HG03045 (cell line): ENCODE data around the gene ATG12.
"Not testable (repeated sequence)": the region's sequence is repeated elsewhere in the genome, so short reads cannot be mapped to it uniquely, and the experiment has no call there.

Experiments used
- ATAC-seq: cut with Tn5 transposase; IDR thresholded peaks from one replicate; pipeline ENCODE4 v1.9.1; 2021; ENCODE audit warnings: mild to moderate bottlenecking, moderate library complexity; ENCODE audit not compliant: unreplicated experiment

Gene ATG12

DNA sequence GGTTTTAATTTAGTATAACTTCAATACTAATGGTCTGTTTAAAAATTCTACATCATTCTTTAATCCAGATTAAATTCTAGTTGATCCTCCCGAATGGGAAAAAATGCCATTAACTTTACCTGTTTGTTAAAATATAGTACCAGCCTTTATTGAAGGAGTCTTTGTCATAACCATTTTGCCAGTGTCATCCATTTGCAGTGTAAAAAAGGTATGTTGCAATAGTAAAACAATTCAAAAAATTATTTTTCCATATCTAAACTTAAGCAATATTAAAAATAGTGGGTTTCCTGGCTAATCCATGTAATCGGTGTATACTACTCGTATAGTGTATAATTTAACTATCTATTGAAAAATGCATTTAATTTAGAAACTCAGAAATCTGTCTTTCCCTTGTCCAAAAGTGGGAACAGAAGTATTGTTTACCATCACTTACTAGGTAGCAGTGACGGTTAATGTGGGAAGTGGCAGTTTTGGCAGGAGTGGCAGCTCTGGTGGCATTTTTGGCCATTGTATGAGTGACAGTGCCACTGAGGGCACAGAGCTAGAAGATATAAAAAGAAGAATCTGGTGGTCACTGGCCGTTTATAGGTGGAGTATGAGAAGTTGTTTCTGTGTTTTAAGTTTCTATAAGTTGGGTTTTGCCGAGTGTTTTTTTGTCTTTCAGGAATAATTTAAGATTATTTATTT, 2.2 kb upstream of the ATG12 start:
- ATAC-seq, result no peak

DNA sequence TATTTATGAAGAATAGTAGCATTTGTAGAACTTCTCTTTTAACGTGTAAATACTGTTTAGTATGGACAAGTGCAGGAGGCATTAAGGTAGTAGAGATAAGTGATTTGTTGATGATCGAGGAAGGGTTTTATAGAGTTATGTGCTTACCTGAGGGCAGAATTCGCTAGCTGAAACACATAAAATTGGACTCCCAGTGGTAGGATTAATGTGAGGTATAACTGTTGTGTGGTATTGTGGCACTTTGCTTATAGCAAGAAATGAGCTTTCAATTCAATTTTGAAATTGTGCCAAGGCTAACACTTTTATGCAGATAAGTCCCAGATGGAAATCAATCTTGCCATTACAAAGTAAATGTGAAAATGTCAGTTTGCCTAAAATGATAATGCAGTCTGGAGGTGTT, 1.6 kb upstream of the ATG12 start:
- no peak for ATAC-seq

DNA sequence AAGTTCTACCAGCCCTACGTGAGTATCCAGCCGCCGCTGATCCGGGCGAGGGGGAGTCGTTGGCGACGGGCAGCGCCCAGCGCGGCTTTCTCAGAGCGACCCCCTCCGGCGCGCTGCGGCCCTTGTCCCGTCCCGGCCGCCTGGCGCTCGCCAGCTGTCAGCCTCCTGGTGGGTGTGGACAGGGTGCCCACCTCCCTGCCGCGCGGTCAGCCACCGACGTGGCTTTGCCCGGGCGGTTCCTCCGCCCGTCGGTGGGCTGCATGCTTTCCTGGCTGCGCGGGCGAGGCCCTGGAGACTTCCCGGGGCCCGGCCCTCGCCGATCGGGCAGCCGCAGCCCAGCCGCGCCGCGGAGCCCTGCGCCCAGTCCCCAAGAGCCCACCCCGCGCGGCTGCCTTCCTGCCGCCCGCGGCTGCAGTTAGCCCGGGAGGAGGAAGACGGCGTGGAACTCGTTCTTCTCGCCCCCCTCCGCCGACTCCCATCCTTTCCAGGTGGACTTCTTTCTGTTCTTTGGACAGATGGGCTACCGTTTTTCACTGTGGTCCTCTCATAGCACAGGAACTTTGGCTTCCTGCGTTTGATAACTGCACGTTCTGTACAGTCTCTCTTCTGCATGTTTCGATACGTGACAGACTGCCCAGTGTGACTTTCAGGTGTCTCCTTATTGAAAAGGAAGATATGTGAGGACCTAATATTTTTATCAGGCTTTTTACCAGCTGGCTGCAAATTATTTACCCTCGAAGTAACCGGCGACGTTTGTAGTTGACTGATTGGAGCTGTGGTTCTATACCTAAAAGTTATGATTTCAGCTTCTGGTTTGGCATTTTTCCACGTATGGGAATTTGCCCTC, 947 bp upstream of the ATG12 start:
- ATAC-seq, result peak; percentile 40

DNA sequence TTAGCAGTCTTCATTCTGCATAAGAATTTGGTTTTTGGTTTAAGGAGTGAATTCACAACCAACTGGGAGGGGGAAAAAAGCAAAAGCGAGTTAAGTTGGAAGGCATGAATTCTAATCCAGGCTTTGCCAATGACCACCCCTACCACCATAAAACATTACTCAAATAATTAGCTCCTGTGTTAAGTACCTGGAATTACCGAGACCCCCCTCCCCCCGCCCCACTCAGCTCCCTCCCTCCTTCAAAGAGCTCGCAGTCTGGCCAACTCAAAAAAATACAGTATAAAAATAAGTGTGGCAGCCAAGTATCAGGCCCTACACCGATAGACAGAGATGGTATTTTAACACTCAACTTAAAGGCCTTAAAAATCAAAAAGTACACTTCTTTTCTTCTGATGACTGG, 492 bp downstream of the ATG12 start:
- no peak for ATAC-seq

DNA sequence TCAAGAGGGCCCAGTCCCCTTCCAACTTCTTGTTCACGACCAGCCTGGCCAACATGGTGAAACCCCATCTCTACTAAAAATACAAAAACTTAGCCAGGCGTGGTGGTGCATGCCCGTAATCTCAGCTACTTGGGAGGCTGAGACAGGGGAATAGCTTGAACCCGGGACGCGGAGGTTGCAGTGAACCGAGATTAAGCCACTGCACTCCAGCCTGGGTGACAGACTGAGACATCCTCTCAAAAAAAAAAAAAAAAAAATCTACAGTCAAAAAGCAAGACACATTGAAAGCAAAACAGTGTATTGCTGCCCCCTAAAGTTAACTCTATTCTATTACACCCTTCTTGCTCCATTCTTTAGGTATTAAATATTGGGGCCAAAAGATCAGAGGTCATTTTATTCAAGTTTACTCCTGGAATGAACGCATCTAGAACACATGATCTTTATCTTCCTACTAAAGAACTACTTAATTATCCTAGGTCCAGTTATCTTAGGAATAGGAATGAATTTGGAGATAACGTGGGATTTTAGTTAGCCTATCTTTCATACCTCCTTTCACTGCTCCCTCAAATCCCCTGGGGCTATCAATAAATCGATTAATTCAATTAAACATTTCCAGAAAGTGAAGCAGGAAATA, 2.4 kb downstream of the ATG12 start:
- no peak for ATAC-seq

DNA sequence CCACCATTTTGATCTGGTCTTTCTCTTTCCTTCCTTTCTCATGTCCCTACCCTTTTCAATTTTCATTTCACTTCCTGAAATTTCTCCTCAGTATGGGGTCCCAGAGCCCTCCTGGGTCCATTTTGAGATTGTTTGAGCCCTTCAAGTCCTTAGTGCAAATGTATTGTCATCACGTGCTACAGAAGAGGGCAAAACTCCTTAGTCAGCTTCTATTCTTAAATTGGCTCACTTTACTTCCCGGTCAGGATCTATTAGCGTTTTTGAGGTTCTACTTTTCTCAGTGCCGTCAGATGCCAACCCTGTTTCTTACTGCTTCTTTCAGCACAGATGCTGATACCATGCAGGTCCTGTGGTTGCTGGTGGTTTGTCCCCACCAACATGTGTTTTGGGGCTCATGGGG, 5.9 kb downstream of the ATG12 start:
- no peak for ATAC-seq

DNA sequence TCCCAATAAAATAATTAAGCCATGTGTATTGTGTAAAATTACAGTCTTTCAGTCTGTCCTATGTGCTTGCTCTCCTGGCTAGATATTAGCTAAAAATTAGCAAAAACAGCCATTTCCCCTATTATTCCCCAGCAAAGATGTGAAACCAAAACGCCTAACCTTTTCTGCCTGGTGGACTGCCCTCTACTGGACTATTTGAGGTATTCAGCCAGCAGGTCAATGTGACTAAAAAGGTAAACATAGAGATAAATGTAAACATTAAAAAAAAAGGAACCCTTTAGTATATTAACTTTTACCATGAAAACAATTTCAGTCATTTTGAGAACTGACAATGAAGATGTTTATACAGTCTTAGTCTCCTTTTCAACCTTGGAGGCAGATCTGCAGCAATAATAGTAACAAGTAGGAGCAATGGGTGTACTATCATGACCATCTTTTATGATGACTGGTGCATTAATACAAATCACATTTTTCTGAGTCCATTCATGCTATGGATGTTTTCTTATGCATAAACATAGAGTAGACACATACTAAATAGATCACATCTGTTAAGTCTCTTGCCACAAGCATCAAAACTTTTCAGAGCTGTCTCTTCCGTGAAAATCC, 10.1 kb downstream of the ATG12 start:
- ATAC-seq, result no peak

DNA sequence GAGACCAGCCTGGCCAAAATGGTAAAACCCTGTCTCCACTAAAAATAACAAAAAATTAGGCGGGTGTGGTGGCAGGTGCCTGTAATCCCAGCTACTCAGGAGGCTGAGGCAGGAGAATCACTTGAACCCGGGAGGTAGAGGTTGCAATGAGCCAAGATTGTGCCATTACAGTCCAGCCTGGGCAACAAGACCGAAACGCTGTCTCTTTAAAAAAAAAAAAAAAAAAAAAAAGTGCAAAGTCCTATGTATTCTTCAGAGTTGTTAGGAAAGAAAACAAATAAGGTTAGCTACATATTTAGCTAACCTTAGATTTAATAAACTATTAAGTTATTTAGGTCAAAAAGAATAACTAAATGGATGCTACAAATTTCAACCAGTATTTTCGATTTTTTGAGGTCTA, 11.5 kb downstream of the ATG12 start:
- no peak for ATAC-seq

DNA sequence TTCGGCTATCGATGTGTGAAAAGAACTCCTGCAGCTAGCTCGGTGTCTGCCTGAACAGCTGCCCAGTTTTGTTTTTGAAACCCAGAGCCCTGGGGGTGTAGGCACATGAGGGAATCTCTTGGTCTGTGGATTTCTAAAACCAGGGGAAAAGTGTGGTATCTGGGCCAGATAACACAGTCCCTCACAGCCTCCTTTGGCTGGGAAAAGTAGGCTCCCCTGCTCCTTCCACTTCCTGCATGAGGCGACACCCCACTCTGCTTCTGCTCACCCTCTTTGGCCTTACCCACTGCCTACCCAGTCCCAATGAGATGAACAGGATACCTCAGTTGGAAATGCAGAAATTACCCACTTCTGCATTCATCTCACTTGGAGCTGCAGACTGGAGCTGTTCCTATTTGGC, 15.4 kb downstream of the ATG12 start:
- no peak for ATAC-seq

DNA sequence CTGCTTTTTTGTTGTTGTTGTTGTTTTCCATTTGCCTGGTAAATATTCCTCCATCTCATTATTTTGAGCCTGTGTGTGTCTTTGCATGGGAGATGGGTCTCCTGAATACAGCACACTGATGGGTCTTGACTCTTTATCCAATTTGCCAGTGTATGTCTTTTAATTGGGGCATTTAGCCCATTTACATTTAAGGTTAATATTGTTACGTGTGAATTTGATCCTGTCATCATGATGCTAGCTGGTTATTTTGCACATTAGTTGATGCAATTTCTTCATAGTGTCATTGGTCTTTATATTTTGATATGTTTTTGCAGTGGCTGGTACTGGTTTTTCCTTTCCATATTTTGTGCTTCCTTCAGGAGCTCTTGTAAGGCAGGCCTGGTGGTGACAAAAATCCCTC, 16.4 kb downstream of the ATG12 start:
- not testable (repeated sequence) for ATAC-seq

DNA sequence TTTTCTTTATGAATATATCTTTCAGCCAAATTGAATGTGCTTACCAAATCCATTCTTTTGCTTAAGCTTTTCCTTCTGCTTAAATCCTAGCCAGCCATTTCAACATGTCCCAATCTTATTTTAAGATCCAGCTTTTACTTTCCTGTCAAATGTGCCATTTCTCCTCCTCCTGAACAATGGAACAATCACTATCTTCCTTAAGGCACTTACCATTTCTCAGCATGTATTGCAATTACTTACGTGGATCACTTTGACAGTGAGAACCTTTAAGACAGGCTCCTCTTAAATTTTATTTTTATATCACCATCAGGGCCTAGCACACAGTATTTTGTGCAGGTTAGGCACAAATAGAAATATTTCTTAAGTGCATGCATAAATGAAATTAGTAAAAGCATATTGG, 20.5 kb downstream of the ATG12 start:
- ATAC-seq, result no peak

DNA sequence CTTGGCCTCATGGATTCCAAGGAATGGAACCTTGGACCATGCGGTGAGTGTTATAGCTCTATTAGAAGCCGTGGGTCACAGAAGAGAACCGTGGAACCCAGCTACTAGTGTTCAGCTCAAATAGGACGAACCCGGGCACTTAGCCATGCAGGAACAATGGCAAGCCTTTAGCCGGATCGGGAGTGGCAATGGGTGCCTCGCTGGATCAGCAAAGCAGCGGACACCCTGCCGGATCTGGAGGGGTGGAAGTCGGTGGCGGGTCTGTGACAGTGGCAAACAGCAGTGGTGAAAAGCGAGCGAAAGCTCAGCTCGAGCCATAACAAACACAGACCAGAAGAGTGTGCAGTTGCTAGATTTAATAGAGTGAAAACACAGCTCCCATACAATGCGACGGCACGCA, 22.5 kb downstream of the ATG12 start:
- ATAC-seq, result no peak

DNA sequence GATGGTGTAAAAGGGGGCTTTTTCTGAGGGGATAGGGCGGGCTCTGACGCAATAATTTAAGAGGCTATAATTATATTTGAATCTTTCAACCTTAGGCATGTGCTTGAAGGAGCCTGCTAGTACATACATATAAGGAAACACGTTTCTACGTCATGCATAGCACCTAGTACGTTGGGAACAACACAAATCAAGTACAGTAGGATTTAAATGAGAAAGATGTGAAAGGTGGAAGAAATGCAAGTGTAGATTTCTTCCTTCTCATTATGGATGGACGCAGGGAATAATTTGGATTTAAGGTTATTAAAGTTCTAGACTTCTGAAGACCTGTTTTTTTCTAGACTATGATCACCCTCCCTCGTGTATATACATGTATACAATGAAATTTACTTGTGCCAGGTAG, 24.0 kb downstream of the ATG12 start:
- ATAC-seq, result no peak

DNA sequence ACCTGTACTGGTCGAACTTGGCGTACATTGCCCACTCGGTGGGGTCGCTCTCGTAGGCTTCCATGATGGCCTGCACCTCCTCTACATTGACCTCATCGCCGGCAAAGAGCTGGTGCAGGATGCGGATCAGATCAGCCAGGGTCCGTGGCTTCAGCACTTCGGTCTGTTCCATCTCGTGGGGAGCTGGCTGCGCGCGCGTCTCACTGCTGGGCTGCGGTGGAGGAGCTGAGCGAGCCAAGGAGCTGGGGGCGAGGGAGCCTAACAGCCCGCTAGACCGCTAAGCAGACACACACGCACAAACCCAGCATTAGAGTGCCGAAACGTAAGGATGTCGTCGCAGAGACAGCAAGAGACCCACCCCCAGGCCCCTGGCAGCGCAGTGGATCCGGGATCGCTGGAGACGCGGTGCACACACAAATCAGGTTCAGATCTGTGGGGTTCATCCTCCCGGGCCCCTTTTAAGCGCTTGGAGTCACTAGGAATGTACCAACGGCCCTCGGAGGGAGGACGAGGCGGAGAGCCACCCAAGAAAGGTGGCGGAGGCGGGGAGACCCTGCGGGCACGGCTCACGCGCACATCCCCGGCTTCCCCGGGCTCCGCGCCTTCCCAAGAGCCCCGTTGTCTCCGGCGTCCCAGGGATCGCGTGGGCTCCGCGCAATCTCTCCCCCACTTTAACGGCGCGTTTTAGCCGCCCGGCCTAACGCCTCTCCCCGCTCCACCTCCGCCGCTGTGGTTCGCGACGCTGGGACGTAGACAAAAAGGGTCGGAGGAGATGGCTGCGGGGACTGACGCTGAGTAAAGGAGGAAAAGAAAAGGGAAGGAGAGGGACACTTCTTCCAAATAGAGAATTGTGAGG, 24.9 kb downstream of the ATG12 start, which contains the start of gene CDO1:
Gene CDO1 (minus strand): TSS at position 434 of the 856 bp plus-strand sequence. CDS start 262 bp downstream, at position 172.
- ATAC-seq, result no peak

DNA sequence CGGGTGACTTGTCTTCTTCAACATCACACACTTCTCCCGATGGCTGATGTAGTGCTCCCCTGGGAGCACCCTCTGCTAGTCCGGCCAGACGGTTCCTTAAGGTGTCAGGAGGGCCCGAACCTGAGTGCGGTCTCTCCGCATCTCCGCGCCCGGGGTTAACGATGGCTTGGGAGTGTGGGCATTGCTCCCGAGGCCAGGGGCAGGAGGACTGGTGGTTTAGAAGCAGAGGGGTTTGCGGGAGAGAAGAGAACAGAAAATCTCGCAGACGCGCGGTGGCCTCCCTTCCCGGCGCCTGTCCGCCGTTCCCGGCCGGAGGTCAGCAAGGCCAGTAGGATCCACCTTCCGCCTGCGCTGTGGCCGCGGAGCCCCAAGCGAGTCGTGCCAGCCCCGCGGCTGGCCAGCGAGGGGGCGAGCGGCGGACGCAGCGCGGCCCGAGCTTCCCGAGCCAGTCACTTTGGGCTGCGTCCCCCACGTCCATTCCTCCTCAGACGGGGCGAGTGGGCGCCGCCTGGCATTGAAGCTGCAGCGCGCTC, 25.6 kb downstream of the ATG12 start:
- no peak for ATAC-seq

DNA sequence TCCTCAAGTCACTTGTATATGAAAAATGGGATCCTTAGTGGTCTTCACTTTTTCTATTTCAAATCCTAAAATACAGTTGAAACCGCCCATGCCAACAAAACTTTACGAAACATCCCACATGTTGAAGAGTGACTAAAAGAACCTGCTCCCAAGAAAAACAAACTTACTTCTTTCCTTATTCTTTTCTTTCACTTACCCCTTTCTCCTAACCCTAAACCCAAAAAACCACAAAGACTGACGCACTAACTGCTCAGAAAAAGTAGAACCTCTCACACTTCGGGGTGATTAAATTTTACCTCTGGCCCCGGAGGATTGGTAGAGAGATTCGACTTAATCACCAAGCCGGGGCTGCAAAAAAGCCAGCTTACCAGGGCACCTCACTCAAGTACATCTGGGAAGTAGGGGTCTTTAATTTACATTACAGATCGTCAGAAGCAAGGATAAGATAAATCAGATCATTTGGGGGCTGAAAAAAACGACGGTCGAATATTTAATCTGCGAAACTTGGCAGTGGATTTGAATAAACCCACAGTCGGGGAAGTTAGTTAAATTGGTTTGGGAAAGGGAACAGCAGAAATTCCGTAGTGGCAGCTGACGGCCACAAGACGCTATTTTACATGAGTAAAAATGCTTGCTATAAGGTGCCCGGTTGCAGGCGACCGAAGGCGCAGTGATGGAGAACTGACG, 26.2 kb downstream of the ATG12 start:
- ATAC-seq, result no peak

DNA sequence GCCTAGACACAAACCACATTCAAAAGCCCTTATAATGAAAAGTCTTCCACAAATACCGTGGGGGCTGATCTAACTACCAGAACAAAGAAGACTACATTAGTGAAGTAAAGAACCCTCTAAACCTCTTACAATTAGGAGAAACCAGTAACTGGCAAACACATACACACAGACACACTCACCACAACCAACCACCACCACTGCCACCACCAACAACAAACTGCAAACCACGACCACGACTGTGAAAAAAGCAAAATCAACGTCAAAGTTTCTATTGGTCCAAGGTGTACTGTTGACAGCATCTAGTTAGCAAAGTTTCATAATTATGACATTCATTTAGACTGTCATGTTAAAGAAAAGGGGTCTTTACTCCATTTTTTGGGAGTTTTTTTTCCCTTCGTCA, 27.6 kb downstream of the ATG12 start:
- no peak for ATAC-seq

DNA sequence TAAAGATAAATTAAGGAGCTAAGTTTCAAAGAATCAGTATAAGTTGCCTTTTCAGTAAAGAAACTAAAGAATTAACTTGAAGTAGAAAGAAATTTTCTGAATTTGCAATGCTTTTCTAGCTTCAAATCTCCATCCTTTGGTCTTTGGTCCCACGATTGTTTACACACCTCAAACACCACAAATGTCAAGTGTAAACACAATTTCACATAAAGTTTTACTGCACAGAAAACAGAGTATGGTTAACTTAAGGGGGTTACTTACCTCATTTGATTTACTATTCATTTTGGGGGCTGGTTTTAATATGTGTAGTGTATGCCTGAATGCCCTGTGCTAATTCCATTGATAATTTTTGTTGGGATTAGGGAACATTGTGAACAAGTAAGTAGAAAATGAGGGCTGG, 29.0 kb downstream of the ATG12 start:
- ATAC-seq, result no peak

DNA sequence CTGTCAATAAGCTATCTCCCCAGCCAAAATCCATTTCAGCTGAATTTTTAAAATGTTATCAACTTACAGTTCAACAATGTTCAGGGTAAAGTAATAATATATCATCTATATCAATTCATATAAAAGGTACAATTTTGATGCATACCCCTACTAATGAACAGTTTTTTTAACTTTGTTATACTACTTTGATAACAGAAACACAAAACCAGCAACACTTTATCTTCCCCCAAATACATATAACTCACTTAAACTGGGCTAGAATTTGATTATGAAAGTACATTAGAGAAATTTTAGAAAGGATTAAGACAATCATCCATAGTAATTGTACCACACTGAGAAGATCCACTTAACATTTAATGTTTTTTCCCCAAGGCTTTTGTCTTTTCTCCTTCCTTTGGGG, 30.0 kb downstream of the ATG12 start:
- ATAC-seq, result no peak

DNA sequence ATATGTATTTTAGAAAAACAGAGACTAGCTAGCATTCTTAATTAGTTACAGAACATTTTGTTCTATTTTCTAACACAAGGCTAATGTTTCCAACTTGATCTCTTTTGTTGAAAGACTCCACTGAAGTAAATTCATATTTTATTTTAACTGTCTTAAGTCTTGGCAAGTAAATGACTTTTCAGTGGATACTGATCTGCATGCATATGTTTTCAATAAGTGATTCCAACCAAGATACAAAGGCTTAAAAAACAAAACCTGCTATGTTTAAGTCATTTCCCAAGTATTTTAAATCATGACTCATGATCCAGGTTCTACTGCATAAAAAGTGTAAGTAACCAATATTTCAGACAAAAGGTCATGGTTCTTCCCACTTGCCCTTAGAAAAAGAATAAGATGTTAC, 30.6 kb downstream of the ATG12 start:
- ATAC-seq, result no peak
